SU-DHL-6 (cell line): Measurements from ENCODE around the gene ARG2.

Source experiments
- EZH2phosphoT487 ChIP-seq: fragments of 200-600 bp; sonication (generic), shearing (Covaris generic); conservative IDR thresholded peaks from 2 replicates; pipeline ENCODE4 v1.6.1; 2018; ENCODE audit warnings: mild to moderate bottlenecking, antibody characterized with exemption, low read length, moderate library complexity, mixed read lengths
- TF ChIP-seq, protein P1 (sequence below): fragments of 200-600 bp; sonication (generic); IDR thresholded peaks from one replicate; pipeline ENCODE4 v1.5.1; 2017; ENCODE audit warnings: antibody characterized with exemption, mild to moderate bottlenecking, low read length, moderate library complexity; ENCODE audit not compliant: insufficient read depth, poor library complexity, severe bottlenecking

DNA sequence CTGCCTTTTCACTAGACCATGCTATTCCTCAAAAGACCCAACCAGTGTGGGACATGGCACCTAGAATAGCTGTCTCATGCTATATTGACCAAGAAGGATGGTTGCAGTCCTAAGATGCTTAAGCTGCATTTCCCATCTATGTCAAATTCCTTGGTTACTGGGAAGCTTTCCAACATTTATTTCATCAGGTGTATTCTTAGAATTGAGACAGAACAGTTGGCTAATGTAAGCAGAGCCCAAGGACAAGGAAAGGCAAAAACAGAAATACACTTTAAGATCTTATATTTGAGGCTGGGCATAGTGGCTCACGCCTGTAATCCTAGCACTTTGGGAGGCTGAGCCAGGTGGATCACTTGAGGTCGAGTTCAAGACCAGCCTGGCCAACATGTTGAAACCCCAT is 24.7 kb downstream of the ARG2 start:
- TF ChIP-seq, protein P1, sequence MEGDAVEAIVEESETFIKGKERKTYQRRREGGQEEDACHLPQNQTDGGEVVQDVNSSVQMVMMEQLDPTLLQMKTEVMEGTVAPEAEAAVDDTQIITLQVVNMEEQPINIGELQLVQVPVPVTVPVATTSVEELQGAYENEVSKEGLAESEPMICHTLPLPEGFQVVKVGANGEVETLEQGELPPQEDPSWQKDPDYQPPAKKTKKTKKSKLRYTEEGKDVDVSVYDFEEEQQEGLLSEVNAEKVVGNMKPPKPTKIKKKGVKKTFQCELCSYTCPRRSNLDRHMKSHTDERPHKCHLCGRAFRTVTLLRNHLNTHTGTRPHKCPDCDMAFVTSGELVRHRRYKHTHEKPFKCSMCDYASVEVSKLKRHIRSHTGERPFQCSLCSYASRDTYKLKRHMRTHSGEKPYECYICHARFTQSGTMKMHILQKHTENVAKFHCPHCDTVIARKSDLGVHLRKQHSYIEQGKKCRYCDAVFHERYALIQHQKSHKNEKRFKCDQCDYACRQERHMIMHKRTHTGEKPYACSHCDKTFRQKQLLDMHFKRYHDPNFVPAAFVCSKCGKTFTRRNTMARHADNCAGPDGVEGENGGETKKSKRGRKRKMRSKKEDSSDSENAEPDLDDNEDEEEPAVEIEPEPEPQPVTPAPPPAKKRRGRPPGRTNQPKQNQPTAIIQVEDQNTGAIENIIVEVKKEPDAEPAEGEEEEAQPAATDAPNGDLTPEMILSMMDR, result no peak
- no peak for TF ChIP-seq EZH2phosphoT487
